GM12875 (cell line): ENCODE results near the gene TSSK1B.
"Not testable (repeated sequence)": the region's sequence is repeated elsewhere in the genome, so short reads cannot be mapped to it uniquely, and the experiment has no call there.

ENCODE experiments used
- H3K4me3 ChIP-seq: one replicate; pipeline ENCODE4 v1.5.1; 2011; ENCODE audit warnings: low read depth, low read length, control low read depth
- TF ChIP-seq, protein P1 (sequence below): IDR thresholded peaks from 2 replicates; pipeline ENCODE4 v1.5.1; 2011; ENCODE audit warnings: low read depth, mild to moderate bottlenecking, control low read depth, inconsistent platforms, low read length, moderate library complexity, borderline replicate concordance; ENCODE audit not compliant: insufficient read depth

Gene TSSK1B, protein sequence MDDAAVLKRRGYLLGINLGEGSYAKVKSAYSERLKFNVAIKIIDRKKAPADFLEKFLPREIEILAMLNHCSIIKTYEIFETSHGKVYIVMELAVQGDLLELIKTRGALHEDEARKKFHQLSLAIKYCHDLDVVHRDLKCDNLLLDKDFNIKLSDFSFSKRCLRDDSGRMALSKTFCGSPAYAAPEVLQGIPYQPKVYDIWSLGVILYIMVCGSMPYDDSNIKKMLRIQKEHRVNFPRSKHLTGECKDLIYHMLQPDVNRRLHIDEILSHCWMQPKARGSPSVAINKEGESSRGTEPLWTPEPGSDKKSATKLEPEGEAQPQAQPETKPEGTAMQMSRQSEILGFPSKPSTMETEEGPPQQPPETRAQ

DNA sequence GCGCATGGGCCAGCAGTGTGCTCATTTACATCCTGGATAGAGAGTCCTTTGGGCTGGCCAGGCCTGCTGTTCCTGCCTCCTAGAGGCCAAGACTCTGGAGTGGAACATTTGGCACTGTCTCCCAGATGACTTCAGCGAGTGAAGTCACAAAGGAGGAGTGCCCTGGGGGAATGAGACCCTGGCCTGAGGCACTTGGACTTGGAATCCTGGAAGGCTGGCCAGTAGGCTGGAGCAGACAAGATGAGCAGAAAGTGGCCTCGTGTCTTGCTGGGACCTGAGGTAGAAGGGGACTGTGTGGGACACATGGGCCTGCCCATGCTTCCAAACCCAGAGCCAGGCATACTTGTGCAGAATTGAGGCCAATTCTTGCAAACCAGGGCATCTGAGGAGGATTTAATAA is at the start of gene TSSK1B:
TSS of gene TSSK1B (minus strand) at position 101 of the 400 bp plus-strand sequence. CDS start 150 bp downstream, outside the sequence.
- TF ChIP-seq, protein P1, sequence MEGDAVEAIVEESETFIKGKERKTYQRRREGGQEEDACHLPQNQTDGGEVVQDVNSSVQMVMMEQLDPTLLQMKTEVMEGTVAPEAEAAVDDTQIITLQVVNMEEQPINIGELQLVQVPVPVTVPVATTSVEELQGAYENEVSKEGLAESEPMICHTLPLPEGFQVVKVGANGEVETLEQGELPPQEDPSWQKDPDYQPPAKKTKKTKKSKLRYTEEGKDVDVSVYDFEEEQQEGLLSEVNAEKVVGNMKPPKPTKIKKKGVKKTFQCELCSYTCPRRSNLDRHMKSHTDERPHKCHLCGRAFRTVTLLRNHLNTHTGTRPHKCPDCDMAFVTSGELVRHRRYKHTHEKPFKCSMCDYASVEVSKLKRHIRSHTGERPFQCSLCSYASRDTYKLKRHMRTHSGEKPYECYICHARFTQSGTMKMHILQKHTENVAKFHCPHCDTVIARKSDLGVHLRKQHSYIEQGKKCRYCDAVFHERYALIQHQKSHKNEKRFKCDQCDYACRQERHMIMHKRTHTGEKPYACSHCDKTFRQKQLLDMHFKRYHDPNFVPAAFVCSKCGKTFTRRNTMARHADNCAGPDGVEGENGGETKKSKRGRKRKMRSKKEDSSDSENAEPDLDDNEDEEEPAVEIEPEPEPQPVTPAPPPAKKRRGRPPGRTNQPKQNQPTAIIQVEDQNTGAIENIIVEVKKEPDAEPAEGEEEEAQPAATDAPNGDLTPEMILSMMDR: no peak
- no peak within 1 kb of the TSS for H3K4me3 ChIP-seq

GRCh38 chr5:113480243-113480642 is 45.5 kb upstream of the TSSK1B start:
- TF ChIP-seq, protein P1: no peak

GRCh38 chr5:113478691-113479090 is 43.9 kb upstream of the TSSK1B start:
- no peak overlapping the region for H3K4me3 ChIP-seq
- TF ChIP-seq, protein P1: no peak

More at GRCh38 chr5:113480243-113480642, 45.5 kb upstream of the TSSK1B start:
- H3K4me3 ChIP-seq: no peak overlapping the region

DNA sequence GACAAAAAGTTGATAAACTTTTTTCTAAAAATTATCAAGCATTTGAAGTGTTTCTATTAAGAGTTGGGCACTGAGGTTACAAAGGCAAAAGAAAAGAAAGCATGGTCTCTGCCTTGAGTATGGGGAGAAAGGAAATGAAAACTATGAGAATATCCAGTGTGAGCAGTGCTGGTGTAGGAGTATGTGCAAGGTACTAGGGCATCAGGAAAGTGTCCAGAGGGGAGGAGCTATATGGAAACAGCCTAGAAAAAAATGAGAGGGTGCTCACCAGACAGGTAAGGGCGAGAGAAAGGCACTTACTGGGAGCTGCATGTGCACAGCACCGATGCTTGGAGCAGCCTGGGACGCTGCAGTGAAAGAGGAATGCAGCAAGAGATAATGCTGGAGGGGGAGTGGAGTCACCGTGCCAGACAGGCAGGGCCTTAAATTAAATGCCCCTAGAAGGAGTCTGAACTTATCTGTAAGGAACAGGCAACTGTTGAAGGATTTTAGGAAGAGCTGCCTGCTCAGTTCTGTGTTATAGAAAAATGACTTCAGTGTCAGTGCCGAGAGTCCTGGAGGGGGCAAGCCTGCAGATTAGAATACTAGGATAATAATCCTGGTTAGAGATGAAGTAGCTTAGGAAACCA is 39.4 kb upstream of the TSSK1B start:
- TF ChIP-seq, protein P1: no peak
- H3K4me3 ChIP-seq: no peak overlapping the region

DNA sequence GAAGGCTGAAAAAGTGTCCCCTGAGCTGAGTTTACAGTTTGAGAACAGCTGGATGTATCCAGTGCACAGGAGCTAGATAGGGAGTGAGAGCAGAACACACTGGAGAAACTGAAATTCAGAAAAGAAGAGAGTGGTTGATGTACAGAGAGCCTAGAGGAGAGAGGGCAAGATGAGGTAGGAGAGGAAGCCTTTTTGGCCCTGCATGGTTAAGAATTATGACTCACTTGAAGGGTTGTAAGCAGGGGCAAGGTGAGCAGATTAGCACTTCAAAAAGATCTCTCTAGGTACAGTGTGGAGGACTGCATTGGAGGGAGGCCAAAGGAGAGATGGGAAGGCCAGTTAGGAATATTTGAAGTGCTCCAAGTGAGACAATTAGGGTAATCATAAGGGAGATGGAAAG is 28.2 kb upstream of the TSSK1B start:
- TF ChIP-seq, protein P1: no peak
- no peak overlapping the region for H3K4me3 ChIP-seq

- H3K4me3 ChIP-seq: not testable (repeated sequence)
These were observed 22.3 kb upstream of the TSSK1B start for GRCh38 chr5:113457106-113457505.

GRCh38 chr5:113452941-113453340 is 18.2 kb upstream of the TSSK1B start:
- H3K4me3 ChIP-seq: no peak overlapping the region
- TF ChIP-seq, protein P1: no peak
